NCI-H82 treated with DMSO at 0.1 percent for 48 hours (cell line): ENCODE measurements around the gene NOL4L.

Experiments
- DNase-seq: peaks from one replicate; lab custom pipeline; 2025; ENCODE audit not compliant: unreplicated experiment; lab: John Stamatoyannopoulos, UW

The NOL4L gene

DNA sequence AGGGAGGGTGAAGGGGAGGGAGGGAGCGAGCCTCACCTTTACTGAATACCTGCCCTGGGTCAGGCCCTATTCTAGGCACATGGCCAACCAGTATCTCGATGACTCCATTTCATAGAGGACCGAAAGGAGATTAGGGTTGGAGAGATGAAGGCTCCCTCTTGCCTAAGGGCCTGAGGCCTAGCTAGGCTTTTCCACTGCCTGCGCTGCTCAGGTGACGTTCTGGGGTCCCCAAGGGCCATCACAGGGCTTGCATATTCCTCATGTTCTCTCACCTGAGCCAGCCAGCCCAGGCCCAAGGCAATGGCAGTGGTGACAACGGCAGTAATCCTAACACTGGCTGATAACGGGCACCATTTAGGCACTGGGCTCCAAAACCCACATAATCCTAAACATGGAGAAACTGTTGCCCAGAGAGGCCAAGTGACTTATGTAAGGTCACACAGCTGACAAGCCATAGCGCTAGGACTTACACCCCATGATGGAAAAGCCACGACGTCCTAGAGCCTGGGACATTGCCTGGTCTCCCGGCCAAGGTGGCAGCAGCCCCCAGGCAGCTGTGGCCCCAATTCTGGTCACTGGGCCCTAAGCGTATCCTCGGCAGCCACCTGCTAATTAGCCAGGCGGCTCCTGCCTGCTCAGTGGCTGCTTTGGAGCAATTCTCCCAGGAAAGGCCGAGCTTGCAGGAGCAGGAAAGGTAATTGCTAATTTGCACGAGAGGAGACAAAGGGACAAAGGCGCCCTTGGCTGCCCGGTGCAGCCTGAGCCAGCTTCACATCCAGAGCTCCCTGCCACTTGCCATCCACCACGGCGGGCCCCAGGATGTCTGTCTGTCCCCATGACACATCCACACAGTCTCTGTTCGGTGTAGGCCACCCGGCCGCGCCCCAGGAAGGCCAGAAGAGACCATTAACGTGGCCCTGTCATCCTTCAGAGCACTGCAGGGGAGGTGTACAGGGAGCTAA is 21.5 kb downstream of the NOL4L start:
- no peak for DNase-seq

DNA sequence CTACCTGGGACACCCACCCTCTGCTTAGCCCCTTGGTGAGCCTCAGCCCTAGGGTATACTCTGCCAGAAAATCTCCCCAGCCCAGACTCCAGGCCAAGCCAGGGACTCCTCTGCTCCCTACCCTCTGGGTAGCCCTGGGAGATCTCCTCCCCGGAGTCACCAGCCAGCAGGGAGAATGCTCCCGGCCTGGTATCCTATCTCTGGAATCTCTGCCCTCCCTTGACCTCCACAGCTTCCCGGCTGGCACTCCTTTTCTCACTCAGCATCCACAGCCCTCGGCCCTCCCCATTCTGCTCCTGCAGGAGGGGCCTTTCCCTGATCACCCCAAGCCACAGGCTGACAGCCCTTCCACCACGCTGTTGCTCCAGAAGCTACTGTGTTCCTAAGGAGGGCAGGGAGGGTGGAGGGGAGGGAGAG is 22.6 kb downstream of the NOL4L start:
- DNase-seq, result no peak

DNA sequence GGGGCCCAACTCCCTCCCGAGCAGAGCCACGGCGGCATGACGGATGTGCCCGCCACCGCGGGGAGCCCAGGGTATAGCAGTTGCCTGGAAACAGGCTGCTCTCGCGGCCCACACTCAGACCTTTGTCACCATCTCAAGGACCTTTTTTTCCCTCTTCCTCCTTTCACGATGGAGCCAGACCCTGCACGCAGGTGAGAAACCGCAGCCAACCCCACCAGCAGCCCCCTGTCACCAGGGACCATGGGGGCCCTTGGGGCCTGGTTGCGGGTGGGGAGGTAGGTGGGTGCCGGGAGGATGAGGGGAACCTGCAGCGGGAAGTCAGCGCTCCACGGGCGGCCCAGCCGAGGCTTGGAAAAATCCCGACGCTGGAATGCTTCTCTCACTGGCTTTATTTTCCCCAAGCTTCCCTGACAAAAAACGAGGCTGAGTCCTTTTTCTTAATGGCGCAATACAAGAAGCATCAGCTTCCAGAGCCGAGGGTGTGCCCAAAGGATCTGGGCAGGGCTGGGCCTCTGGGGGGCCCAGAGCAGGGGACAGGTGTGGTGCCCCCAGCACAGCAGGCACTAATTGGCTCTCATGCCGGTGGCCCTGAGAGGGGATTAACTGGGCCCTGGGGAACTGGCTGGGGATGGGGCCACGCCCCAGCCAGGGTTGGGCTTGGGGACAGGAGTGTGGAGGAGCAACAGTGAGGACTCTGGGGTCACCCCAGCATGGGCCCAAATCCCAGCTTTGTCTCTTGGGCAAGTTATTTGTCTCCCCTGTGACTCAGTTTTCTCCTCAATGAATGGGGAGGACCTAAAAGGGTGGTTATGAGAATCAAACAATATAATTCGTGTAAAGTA is 23.9 kb downstream of the NOL4L start:
- DNase-seq, result peak; percentile 81

DNA sequence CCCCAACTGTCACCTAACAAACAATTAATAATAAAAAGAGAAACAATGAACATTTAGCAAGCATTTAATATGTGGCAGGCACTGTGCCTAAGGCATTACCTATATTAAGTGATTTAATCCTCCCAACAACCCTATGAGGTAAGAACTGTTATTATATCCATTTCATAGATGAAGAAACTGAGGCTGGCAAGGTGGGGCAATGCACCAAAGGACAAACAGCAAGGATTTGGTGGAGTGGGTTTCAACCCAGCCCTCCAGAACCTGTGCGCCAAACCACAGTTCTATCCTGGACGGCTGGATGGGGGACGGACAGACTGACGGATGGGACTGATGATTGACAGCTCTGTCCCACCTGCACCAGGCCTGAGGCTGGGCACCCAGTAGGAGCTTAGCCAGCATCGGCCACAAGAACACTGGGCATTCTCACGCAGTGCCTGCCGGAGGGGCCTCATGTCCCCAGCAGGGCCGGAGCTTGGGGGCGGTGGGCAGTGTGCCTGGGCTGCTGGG is 24.6 kb downstream of the NOL4L start:
- no peak for DNase-seq

DNA sequence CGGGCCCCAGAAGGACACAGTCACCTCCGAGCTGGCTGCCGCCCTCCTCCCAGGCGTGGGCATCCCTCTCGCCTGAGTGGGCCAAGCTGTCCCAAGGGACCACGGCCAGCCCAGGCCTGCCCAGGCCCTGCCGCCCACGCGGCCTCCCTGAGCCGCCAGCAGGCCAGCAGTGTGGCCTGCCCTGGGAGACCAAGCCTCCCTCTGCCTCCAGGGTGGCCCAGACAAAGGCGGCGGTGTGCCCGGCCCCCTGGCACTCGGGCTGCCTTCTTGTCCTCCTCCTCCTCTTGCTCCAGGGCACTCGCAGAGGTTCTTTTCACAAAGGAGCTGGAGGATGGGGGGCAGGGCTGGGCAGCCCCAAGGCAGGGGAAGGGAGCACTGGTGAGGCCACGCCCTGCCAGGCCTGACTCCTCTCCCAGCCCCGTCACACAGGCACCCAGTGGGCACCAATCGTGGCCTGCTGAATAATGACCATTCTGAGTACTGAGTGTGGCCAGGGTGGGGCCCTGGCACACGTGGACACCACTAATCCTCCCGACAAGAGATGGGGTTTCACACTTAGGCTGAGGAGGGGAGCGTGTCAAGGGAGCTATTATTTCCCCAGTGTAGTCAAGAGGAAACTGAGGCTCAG is 25.3 kb downstream of the NOL4L start:
- DNase-seq, result no peak

DNA sequence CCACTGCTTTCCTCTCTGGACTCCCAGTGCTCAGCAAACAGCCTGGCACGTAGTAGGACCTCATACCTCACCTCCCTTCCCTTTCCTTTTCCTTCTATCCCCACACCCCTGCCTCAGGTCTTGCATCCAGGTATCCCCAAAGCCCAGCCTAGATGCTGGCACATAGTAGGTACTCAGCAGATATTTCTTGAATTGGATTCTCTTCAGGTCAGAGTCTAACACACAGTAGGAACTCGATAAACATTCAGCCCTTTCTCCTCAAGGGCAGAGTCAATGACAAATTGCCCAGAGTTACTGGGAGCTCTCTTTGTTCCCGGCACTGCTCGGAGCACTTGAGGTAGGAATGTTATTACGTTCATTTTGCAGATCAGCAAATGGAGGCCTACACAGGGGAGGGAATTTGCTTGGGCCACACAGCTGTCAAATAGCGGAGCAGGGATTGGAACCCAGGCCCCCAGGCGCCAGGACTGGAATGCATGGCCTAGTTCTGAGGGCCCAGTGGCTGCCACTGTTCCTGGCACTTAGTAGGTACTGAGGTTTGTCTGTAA is 25.9 kb downstream of the NOL4L start:
- DNase-seq, result no peak

DNA sequence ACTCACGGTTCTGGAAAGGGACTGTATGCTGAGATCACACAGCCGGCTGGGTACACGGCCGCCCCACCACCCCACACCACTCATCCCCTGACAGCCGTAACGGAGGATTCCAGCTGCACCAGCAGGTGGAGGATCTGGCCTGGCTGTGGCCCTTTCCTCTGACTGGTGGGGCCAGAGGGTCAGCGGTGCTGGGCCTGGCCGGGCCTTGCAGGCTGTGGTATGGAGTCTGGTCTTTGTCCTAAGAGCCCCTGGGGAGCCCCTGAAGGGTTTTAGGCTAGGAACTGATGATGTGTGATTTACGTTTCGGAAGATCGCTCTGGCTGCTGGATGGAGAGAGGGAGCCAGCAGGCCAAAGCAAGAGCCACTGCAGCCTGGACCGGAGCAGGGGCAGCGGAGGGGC is 26.6 kb downstream of the NOL4L start:
- DNase-seq, result no peak

DNA sequence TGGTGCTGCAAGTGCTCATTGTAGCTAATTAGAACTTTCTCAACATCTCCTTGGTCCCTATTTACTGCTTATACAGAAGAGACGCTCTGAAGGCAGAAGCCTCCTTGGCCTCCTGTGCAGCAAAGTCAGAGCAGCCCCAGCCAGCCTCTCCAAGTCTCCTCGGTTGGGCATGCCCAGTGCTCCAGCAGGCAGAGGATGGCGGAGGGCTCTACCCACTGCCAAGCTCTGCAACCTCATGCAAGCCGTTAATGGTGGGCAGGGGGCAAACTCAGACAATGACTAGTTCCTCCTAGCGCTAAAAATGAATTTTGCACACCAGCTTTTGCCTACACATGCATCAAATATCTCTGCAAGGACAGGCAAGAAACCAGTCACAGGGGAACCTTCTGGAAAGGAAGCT is 27.8 kb downstream of the NOL4L start:
- no peak for DNase-seq

DNA sequence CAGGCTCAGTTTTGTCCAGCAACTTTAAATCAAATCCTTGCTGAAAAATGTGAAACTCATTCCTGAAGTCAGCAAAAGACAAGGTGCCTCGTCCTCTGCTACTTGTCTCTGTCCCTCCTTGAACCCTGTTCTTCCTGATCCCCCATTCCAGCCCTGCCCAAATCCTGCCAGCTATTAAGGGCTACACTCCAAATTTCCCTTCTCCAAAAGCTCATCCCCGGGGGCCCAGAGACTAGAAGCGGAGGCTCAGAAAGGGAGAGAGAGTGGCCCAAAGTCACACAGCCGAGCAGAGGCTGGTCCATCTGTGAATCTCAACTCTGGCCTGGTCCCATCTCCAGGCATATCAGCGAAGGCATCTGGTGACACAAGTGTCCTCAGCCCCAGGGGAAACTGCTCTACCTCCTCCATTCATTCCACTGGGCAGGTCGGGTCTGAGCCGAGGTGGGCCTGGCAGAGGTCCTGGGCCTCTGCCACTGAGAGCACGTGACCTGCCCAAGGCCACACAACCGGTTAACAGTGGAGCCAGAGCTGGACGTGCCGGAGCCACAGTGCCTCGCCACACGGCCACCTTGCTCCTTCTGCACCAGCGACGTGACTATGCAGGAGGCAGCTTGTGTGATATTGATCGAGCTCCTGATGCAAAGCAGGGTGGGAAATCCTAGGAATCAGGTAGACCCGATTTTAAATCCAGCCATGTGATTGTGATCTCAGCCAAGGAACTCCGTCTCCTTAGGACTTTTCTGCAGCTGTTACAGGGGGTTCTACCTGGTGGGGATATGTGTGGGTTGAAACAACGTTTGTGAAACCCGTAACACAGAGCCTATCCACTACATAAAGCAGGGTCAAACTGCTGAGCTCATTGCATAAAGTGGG is 28.6 kb downstream of the NOL4L start:
- DNase-seq, result no peak

DNA sequence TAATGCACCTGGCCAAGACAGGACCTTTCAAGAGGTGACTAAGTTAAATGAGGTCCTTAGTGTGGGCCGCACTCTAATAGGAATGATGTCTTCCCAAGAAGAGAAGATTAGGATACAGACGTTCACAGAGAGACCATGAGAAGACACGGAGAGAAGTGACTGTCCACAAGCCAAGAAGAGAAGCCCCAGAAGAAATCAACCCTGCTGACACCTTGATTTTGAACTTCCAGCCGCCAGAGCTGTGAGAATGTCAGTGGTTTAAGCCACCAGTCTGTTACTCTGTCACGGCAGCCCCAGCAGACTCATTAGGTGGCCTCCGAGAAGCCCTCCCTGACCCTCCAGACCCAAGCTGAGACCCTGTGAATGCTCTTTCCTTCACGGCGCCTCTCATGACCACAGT is 29.5 kb downstream of the NOL4L start:
- DNase-seq, result no peak

DNA sequence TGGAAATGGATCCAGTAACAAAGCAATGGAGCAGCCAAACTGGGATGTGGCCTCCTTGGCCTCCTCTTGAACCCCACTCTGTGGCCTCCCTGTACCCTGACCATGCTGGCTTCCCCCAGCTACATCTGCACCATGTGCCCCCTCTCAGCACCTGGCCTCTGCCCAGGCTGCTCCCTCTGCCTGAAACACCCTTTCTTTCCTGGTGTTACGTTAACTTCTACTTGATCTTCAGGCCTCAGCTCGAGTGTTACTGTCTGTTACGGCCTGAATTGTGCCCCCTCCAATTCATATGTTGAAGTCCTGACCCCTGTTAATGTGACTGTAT is 30.2 kb downstream of the NOL4L start:
- no peak for DNase-seq

DNA sequence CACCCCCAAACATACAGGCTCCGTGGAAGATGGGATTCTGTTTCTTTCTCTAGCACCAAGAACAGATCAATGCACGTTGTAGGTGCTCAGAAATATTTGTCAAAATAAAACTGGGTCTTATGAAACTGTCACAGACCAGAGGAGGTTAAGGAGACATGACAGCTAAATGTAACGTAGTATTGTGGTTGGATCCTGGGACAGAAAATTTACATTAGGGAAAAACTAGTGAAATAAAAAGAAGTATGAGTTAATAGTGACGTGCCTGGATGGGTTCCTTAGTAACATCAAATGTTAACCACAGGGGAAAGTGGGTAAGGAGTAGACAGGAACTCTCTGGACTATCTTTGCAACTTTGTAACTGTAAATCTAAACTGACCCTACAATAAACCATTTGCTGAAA is 31.5 kb downstream of the NOL4L start:
- DNase-seq, result no peak

DNA sequence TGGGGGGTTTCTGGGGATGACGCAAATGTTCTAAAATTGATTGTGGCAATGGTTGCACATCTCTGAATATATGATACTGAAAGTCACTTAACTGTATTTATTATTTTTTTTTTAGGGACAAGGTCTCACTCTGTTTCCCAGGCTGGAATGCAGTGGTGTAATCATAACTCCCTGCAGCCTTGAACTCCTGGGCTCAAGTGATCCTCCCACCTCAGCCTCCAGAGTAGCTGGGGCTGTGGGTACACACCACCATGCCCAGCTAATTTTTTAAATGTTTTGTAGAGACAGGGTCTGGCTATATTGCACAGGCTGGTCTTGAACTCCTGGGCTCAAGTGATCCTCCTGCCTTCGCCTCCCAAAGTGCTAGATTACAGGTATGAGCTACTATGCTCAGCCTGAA is 33.4 kb downstream of the NOL4L start:
- DNase-seq, result no peak

DNA sequence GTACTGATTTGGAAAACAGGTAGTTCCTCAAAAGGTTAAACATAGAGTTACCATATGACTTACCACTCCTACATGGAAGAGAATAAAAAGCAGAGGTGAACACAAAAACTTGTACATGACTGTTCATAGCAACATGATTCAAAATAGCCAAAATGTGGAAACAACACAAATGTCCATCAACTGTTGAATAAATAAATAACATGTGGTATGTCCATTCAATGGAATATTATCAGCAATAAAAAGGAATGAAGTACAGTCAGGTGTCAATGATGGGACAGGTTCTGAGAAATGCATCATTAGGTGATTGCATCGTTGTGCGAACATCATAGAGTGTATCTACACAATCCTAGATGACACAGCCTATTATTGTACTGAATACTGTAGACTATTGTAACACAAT is 35.3 kb downstream of the NOL4L start:
- no peak for DNase-seq

DNA sequence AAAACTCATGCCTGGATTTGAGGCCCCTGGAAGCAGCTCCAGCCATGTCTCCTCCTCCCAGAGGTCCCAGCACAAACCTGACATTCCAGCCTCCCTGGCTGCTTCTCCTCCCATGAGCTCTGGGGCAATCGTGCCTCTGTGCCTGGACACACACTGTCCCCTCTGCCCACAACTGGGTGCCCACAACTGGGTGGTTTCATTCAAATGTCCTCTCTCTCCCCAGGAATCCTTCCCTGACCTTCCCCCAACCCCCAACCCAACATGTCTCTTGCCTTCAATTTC is 37.4 kb downstream of the NOL4L start:
- no peak for DNase-seq

DNA sequence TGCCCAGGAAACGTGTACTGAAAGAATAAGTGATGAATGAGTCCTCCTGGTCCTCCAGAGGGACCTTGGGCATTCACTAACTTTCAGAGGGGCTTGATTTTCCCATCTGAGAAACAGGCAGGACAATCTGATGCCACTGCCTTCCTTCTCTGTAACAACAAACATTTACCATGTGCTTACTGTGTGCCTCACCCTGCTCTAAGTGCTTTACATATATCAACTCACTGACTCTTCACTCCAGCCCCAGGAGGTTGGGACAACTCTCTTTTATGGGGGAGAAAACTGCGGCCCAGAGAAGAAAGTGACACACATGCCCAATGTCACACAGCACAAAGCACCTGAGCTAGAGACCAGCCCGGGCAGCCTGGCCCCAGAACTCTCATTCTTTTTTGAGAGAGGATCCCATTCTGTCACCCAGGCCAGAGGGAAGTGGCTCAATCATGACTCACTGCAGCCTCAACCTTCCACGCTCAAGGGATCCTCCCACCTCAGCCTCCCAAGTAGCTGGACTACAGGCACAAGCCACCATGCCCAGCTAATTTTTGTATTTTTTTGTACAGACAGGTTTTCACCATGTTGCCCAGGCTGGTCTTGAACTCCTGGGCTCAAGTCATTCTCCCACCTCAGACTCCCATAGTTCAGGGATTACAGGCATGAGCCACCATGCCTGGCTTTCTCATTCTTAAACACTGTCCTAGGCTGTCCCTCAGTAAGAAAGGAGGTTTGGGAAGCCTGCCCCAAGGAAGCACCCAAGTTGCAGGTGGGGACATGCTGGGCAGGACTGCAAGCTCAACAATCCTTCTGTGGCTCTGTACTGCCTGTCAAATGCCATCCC is 38.0 kb downstream of the NOL4L start:
- DNase-seq, result no peak

DNA sequence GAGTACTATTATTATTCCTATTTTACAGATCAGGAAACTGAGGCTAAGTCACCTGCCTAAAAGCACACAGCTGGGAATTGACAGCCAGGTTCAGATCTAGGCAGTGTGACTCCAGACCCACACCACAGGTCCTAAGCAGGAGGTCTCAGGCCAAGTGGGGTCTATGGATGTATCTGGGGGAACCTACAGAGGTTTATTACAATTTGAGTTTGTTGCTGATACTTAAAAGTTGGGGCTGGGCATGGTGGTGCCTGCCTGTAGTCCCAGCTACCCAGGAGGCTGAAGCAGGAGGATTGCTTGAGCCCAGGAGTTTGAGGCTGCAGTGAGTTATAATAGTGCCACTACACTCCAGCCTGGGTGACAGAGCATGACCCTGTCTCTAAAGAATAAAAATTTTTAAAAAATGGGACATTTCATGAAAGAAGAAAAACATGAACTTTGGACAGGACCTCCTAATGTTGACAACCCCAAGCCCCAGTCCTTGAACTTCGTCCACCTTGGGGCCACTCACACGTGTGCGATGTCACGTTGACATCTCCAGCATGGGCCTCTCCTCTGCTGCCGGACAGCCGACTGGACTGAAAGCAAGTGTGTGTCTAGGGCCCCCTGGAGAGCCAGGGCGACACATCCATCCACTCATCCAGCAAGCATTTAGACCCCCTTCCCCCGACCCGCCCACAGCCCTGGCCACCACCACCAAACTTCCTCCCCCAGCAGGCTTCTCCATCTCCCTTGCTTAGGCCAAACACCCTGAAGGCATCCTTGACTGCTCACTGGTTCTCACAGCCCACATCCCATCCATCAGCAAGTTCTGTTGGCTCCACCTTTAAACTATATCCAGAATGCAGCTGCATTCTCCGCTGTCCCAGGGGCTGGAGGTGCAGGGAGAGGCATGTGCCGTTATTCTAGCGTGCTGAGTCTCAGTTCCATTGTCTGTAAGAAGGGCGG is 40.0 kb downstream of the NOL4L start:
- no peak for DNase-seq

DNA sequence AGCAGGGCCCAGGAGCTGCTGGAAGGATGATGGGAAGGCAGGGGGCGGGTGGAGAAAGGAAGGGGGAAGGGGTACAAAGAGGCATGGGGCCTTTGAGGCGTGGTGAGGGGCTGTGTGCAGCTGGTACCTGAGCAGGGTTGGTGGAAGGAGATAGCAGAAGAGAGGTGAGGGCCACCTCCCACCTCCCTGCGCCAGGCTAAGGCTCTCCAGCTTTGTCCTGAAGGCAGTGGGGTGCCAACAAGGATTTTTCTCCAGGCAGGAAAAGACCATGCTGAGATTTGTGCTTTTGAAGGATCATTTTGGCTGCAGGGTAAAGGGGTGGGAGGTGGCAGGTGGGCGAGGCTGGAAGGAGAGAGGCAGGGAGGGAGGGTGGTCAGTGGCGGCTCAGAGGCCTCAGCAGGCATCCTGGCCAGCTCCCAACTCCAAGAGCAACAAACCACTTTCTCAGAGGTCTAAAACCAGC is 40.8 kb downstream of the NOL4L start:
- no peak for DNase-seq
